ENCODE results near the gene DTYMK.

DTYMK gene

DNA sequence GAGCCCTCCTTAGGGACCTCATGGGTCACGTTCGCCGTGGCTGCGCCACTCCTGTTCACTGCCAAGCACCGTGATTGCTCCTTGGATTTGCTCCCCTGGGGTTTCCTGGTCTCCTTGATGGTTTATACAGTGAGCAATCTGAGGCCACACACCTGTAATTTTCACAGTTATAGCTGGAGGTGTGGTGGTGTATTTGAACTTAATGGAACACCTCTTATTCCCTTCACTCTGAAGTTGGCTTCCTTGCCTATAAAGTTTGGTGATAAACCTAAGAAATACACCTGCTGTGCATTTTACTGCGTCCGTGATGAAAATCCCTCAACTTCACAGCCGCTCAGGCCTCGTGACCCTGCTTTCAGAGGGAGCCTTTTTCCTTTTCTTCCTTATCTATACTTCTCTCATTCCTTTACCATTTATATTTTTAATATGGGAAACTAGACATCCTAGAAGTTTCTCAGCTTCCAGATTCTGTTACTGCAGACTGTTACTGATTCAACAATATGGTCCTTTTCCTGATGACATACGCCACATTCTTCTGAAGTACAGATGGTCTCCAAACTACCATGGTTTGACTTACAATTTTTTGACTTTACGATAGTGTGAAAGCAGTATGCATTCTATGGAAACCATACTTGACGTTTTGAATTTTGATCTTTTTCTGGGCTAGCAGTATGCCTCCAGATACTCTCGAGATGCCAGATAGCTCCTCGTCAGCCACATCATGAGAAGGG, 40.5 kb downstream of the DTYMK start:
- DNase-seq: no peak

GRCh38 chr2:241645056-241645914, 41.3 kb downstream of the DTYMK start:
- DNase-seq: no peak

GRCh38 chr2:241641631-241642030, 45.0 kb downstream of the DTYMK start:
- DNase-seq: no peak

- no peak for DNase-seq
These were observed 46.3 kb downstream of the DTYMK start for GRCh38 chr2:241640165-241640795.

DNA sequence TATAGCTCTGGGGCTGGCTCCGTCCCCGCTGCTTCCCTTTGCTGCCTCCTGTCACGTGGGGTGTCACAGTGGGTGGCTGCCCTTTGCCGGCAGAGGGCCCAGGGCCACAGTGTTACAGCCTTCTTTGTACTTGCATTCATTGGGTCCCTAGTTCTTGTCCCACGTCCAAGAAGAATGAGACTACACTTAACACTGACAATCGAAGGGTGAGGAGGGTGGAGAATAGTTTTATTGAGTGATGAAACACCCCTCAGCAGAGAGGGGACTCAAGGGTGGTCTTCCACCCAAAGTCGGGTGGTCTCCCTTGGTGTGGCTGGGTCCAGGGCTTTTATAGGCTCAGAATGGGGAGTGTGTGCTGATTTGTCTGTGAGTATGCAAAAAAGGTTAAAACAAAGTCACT, 47.2 kb downstream of the DTYMK start:
- DNase-seq: no peak

GRCh38 chr2:241638940-241639339, 47.7 kb downstream of the DTYMK start:
- DNase-seq: no peak

DNA sequence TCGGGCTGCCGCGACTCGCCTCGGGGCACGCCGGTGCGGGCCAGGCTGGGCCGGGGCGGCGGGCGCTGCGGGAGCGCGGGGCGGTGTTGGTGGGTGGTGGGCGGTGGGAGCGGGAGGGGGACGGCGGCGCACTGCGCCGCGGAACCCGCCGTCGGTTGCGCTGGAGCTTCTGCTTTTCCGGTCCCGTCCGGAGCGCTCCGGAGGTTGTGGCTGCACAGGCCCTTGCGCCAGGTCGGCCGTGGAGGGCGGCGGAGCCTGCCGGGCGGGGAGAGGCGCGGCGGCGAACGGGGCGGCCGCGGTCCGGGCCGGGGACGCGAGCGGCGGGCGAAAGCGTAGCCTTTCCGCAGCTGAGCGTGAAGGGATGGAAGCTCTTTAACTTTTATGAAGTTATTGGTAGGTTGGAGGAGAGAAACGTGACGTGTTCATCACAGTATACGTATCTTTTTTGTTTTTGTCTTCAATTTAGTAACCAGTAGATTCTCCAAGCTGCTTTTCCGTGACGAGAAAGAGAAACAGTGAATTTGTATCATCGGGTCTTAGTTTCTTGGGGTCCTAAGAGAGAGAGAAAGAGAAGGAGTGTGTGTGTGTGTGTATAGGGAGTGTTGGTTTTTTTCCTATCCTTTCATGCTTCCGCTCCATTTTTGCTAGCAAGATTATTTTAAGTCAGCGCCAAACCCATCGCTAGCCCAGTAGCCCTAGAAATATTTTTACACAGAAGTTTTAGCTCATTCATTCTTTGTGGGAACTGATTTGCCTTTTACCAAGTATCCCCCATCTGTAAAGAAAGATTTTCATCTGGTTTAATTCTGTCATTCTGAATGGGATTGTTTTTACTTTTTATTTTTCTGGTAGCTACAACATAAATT, 48.6 kb downstream of the DTYMK start:
- no peak for DNase-seq

- peak; percentile 68 for DNase-seq
These were observed 49.4 kb downstream of the DTYMK start, which contains the start of the genes ATG4B and THAP4 for GRCh38 chr2:241637018-241637794. Gene ATG4B, plus strand, starts transcription at chr2:241637693. Its CDS starts 22 bp downstream, at chr2:241637715. Gene THAP4, minus strand, starts transcription at chr2:241637158. Its CDS starts 141 bp downstream, at chr2:241637017.

DNA sequence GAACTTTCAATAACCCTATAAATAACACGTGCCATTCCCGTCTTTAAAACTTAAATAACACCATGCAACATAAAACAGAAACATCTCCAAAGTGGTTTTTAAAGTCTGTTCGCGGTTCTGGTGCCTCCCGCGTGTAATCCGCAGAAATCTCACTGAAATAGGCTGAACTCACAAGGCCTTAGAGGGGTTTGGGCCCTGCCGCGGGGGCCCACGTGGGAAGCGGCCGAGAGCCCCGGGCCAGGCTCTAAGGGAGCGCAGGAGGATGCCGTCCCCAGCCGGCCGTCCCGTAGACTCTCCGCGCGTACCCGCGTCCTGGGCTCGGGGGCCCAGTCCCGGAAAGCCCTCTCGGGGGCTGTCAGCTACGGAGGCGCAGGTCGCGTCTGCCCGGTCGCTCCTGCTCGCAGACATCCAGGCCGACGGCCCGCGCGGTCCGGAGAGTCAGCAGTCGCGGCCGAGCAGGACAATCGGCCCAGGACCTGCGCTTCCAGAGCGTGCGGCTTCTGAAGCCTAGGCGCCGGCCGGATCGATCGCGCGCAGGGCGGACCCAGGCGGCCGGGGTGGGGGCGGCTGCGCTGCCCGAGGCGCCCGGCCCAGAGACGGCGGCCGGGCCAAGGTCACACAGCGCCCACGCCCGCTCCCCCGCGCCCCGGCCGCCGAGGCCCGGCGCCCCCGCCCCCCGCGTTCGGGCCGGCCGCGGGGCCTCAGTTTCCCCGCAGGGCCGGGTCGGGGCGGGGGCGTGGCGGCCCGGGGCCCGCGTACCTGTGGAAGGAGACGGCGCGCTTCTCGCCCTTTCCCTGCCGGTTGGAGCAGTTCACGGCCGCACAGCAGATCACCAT, 50.2 kb downstream of the DTYMK start:
- no peak for DNase-seq

DNA sequence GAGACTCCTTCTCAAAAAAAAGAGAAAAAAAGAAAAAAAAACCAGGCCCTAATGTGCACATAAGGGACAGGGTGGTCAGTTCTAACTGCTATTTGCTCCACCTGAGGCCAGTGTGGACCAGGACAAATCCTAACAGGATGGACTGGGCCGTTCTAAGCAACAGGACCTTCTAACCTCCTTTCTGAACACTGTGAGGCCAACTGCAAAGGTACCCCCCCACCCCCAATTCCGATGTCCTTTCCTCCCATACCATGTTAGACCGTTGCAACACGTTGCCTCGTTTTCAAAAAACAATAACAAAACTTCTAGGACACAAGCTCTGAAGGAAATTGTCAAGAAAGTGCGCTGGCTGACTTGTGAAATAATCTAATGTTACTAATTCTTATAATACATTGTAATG, 50.9 kb downstream of the DTYMK start:
- no peak for DNase-seq

GRCh38 chr2:241633561-241633960, 53.1 kb downstream of the DTYMK start:
- no peak for DNase-seq

GRCh38 chr2:241632478-241633325, 53.9 kb downstream of the DTYMK start:
- DNase-seq: no peak

DNA sequence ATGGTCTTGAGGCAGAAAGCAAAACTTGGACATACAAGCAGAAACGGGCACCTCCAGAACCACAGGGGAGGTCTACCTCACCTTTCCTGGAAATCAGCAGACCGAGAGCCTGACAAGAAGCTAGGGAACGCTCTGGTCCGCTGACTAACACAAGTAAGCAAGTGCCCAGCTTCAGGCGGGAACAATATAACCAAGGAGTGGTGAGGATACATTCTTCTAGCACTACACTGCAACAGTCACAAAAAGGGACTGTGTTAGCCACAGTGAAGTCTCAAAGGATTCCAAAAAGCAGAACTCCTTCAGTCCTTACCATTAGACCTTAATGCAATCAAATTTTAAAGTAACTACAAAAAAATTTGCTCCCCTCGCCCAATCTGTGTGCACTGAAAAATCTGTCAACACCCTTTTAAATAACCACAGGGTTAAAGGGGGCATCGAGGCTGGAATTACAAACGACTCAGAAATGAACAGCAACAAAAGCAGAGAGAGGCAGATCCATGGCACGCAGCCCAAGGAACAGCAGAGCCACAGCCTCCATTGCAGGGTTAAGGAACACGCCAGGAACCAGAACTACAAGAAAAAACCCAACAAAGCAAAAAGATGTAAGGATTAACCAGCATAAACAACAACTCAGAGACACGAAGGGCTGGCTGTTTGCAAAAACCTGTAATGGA, 56.7 kb downstream of the DTYMK start:
- DNase-seq: no peak

DNA sequence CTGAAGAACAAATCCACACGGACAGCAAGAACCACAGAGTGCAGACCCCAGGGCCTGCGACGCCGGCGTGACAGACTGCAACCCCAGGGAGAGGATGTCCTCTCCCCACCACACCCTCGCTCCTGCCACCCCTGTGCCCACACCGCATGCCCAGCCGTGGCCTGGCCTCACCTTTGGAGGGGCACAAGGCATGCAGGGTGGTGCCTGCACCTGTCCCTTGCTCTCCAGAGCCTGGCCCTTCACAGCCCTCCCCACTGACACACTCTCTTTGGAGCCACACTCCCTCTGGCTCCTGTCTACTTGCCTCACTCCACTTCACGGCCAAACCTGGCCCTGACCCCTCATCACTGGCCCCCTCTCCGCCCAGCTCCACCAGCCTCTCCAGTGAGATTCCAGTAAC, 58.9 kb downstream of the DTYMK start:
- no peak for DNase-seq
